ENCODE measurements around the gene SLC9A1. TPM values are rescaled to one million over a fixed set of nuclear protein-coding genes. Genes with fewer than 3 reads are reported as not detected.

SLC9A1 gene
- total and polyA plus RNA-seq, 2 of the 8 experiments (the other 6 are each of a cell fraction or from before 2014, with no cell fraction given): 11.3 to 25.1 TPM

DNA sequence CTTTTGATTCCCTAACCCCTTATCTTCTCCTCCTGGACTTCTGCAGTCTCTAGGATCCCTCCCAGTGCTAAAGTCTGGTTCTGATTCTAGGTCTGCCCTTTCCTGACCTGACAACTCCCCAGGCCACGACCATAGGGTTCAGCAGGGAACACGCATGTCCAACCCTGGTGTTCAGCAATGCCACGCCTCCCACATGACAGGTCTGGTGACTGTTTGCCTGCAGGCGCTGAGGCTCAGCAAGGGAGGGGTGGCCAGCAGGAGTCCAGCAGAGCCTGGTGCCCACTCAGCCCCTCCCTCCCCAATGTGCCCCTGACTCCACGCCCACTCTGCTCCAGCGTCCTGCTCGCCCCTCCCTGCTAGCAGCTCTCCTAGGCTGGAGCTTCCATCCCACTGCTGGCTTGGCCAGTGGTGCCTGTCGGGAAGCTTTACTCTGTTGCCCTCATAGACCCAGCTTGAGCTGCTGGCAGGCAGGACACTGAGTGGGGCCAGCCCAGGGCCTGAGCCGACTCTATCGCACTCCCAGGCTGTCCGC, 17.3 kb downstream of the SLC9A1 start (continued):
- no peak for TF ChIP-seq CHD7 (IDR thresholded peaks at IDR 0.05; ENCODE audit: insufficient replicate concordance, low read length)
- no peak for TF ChIP-seq POLR2A (IDR thresholded peaks at IDR 0.05; ENCODE audit: control extremely low read depth in 1 of 2, low read depth in 2 of 2, low read length in 2 of 2)
- no peak for TF ChIP-seq FOSL1 (IDR thresholded peaks at IDR 0.05; ENCODE audit: insufficient read depth, low read depth, low read length)
- no peak for TF ChIP-seq CBX8 (IDR thresholded peaks at IDR 0.05; ENCODE audit: borderline replicate concordance, low read depth, low read length)
- no peak for TF ChIP-seq TCF12 (IDR thresholded peaks at IDR 0.05; ENCODE audit: low read depth, low read length)
- no peak for TF ChIP-seq SP2 (IDR thresholded peaks at IDR 0.05; ENCODE audit: low read length)
- TF ChIP-seq KDM1A (IDR thresholded peaks at IDR 0.05; ENCODE audit: borderline replicate concordance, low read length): no peak
- TF ChIP-seq MAFK (IDR thresholded peaks at IDR 0.05; ENCODE audit: low read depth, low read length): no peak
- no peak for TF ChIP-seq MAX (IDR thresholded peaks at IDR 0.05)
- TF ChIP-seq KDM5A (IDR thresholded peaks at IDR 0.05; ENCODE audit: low read length): no peak

All from H1 (cell line).